DND-41 (cell line): ENCODE data around the gene TNPO3.
"Not testable (repeated sequence)": the region's sequence is repeated elsewhere in the genome, so short reads cannot be mapped to it uniquely, and the experiment has no call there.

Experiments used
- CTCF ChIP-seq: IDR thresholded peaks from 2 replicates; pipeline ENCODE4 v1.5.1; 2012; ENCODE audit warnings: borderline replicate concordance, low read length, moderate library complexity, mild to moderate bottlenecking; ENCODE audit not compliant: poor library complexity, severe bottlenecking; ENCODE audit errors: extremely low read depth
- EZH2 ChIP-seq: IDR thresholded peaks from 3 replicates; pipeline ENCODE4 v1.6.1; 2012; ENCODE audit warnings: borderline replicate concordance, low read depth, mild to moderate bottlenecking, moderate library complexity, low read length, inconsistent platforms; ENCODE audit not compliant: severe bottlenecking

GRCh38 chr7:128912709-128913495, 142.0 kb downstream of the TNPO3 start:
- not testable (repeated sequence) for TF ChIP-seq EZH2, CTCF
